Stimulated activated CD8-positive, alpha-beta memory T cell treated with anti-CD3 and anti-CD28 coated beads, Interleukin-12 subunit alpha, Interleukin-12 subunit beta, amount 100 ng/mL, for 4 hours (primary cell): ENCODE data around the gene APOBEC4.

ENCODE experiments used
- DNase-seq: peaks from one replicate; pipeline ENCODE4 v3.0.0-alpha.2; 2020; ENCODE audit warnings: low read depth

APOBEC4 gene

GRCh38 chr1:183674886-183675285, 21.8 kb upstream of the APOBEC4 start:
- no peak for DNase-seq

DNA sequence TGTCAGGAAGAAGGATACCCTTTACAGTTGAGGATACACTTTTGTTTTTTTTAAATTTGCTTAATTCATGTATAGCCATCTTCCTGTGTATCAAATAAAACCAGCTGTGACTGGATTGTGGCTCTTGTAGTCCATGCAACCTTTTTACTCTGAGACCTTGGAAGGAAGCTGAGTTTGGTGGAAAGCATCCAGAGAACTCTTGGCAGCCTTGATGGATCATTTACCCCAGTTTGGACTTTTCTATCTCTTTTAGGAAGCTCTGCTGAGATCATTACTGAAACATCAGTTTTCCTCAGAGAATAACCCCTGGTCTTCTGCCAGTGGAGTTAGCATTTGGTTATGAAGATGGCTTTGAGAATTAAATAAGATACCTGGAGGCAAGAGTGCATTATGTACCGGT, 21.2 kb upstream of the APOBEC4 start:
- DNase-seq: no peak

DNA sequence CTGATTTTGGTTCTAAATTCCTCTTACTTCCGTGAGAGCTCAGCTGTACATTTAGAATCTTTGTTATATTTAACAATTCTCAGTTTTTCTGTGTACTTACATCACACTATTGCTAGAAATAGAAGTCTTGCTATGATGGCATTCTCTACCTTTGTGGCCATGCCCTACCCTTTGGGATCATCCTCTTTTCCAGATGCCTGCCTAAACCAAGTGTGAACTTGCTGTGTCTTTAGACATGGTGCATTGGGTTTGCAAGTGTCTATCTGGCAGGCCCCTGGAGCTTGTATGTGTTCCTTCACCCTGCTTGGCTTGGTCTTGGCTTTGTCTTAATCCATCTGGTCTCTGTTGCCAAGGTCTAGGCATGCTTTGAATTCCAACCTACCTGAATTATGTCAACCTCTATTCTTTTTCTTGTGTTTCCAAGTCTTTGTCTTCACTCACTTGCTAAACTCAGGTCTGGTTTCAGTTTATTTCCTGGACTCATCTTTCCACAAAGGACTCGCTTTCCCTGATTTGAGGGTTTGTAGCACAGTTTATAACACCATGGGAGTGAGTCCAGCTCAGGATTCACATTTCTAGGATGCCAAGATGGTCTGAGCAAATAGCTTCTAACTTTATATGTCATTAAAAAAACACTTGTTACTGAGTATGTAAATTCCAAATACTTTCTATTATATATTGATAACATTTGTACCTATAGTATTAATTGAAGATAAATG, 20.6 kb upstream of the APOBEC4 start:
- DNase-seq: no peak

DNA sequence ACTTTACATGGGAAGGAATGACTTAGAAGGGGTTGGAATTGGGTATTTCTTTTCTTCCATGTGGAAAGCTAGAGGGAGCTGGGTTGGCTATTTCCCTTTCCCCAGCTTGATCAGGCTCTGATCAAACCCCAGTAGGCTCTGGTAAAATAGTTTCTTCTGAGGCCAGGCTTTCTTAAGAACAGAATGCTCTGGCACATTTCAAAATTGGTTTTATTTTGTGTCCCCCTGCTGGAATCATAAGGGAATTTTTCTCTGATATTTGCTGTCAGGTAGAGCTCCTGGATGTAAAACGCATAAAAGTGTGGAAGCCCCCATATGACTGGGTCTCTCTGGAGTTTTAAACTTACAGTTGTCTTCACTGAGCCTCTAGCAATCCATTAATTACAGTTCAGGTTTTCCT, 17.1 kb upstream of the APOBEC4 start:
- no peak for DNase-seq

- no peak for DNase-seq
These were observed 3.2 kb upstream of the APOBEC4 start for GRCh38 chr1:183656355-183656754.

- DNase-seq: peak; percentile 28
These were observed 2.5 kb upstream of the APOBEC4 start for GRCh38 chr1:183655562-183656075.

- no peak for DNase-seq
These were observed 1.6 kb upstream of the APOBEC4 start for GRCh38 chr1:183654706-183655105.

GRCh38 chr1:183653876-183654451, 848 bp upstream of the APOBEC4 start:
- no peak for DNase-seq

DNA sequence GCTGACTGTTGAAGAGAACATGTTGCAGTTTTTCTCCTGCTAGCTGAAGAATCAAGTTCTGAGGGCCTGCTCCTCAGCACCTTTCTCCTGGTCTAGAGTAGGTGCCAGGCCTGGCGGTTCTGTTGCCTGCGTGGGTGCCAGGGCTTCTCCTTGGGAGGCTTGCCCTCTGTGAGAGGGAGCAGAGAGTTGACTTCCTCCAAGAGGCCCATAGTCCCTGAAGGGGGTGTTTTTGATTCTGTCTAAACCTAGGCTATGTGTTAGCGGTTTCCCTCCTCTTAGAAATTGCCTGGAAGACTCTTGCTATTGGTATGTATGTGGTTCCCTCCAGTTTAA, 312 bp upstream of the APOBEC4 start:
- no peak for DNase-seq

DNA sequence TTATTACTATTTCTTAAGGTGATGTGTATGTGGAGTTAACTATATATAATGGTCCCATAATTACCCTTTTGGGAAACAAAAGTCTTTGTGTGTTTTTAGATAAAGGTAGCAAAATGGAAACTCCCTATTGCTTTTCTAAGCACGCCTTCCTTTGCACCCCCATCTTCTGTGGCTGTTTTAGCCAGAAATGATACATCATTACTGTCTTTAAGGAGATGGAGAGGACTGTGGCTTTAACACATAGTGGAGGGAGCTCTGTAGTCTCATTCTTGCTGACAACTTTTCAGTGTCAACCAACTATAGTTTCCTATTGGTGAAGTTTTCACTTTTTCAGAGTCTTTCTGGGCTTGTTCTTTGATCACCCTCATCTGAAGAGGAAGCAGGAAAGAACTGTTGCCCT, 1.0 kb downstream of the APOBEC4 start:
- DNase-seq: no peak

- DNase-seq: no peak
These were observed 1.5 kb downstream of the APOBEC4 start for GRCh38 chr1:183651612-183652011.

DNA sequence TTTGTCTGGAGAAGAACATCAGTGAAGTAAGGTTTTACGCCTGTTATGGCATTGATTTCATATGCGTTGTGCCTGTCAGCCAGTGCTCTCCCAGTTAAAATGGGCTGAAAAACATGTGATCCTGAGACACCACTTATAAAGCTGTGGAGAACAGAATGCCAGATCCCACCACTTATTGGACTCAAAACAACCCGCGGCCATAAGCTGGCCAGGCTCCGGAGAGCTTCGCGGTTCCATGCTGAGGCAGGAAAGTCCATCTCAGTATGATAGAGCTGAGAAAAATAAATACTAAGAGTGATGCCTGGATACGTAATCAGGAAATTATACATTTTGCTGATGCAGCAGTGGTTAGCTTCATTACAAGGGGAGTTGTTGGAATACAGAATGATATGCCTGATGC, 5.1 kb downstream of the APOBEC4 start:
- DNase-seq: no peak

DNA sequence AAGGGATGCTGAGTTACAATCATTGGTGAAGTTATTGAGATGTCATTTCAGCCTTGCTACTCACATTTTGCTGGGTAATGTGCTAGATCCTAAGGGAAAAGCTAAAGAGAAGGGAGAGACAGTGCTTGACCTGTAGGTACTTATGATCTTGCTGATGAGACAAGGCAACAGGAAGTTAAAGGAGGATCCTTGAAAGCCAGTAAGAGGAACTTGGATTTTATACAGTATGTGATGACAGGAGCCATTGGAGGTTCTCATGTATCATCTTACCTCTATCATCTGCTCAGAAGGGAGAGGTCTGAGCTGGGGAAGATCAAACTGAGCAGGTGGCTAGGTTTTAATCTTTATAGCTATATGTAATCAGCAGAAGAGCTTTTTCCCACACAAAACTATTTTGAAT, 6.3 kb downstream of the APOBEC4 start:
- no peak for DNase-seq

DNA sequence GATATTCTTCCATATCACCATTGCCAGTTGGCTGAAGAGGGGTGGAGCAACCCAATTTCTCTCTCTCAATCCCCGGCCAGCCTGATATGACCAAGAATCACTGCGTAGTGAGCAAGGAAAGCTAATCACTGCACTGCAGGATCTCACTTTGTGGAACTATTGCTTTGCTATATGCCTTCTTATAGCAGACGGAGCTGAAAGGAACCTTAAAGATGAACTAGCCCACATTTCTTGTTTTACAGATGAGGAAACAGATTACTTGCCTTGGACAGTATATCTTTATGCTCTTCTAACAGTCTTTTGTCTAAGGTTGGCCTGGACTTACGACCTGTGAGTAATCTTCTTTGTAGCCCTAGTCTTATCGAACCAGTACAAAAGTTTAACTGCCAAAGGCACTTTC, 7.6 kb downstream of the APOBEC4 start:
- no peak for DNase-seq

GRCh38 chr1:183642166-183642565, 10.9 kb downstream of the APOBEC4 start:
- DNase-seq: no peak

- no peak for DNase-seq
These were observed 12.9 kb downstream of the APOBEC4 start for GRCh38 chr1:183640193-183640592.

DNA sequence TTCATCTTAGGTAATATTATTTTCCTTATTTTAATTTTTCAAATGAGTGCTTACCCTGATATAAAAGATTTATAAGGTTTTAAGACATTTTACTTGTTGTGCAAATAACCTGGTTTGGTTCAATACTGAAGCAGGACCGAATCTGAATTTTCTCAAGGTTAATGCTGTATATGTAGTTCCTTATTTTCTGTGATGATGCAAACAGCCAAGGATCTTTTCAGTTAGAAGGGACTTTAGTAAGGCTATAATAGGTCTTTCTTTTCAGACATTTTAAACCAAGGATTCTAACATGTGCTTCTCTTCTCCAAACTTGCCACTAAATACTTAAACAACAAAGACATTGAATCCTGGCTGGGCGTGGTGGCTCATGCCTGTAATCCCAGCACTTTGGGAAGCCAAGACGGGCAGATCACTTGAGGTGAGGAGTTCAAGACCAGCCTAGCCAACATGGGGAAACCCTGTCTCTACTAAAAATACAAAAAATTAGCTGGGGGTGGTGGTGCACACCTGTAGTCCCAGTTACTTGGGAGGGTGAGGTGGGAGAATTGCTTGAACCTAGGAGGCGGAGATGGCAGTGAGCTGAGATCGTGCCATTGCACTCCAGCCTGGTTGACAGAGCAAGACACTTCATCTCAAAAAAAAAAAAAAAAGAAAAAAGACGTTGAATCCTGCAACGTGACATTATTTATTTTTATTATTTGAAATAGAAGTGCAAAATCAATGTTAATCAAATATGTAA, 14.3 kb downstream of the APOBEC4 start:
- DNase-seq: no peak

DNA sequence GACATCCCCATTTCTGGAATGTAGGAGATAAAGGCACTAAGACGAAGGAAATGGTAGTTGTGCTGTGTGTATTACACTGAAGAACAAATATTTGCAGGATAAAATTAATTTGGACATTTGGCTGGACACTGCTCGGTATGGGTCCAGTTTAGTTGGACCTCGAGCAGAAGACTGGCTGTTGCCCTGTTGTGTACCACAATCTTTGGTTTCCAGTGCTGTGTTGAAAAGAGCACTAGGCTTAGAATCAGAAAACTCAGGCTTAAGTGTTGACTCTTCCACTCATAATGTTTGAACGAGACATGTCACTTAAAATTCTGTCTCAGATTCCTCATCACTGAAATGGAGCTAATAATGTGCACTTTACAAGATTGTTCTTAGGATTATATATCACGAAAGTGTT, 16.3 kb downstream of the APOBEC4 start:
- DNase-seq: no peak

DNA sequence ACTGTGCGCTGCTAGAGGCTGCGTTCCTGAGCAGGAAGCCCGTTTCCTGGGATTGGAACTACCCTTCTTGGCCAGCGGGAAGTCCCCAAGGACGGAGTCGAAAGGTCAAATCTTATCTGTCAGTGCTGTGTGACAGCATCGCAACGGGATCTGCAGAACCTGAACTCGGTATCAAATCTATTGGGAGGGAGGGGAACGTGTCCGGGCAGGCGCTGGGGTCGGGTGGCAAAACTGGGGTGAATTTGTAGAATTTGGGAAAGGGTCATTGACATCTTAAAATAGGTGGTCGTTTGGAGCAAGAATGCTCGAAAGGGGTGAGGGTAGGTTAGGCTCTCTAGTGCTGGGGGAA, 16.8 kb downstream of the APOBEC4 start:
- no peak for DNase-seq

GRCh38 chr1:183635606-183636333, 17.3 kb downstream of the APOBEC4 start, which contains the start of gene ARPC5:
TSS of gene ARPC5 (minus strand) at chr1:183635783. CDS start at chr1:183635659, 124 bp downstream.
- peak; percentile 95 for DNase-seq

DNA sequence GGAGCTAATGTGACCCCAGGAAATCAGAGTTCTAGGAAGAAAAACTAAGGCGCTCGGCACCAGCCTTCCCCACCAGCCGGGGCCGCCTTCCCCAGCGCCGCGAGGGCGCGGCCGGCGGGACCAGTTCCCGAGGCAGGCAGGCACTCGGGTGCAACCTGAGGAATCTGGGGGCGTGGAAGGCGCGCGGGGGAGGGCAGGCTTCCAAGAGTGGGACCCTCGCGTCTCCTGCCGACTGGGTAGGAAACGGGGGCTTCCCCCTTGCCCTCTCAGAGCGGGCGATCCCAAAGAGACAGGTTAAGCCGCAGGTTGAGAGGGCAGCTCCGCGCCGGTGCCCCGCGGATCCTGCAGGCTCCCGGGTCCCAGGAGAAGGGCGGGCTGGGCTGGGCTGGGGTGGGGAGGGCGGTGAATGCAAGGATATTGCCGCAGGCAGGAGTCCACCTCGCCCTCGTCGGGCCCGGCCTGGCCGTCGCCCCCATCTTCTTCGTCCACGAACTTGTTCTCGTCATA, 18.0 kb downstream of the APOBEC4 start:
- peak; percentile 9 for DNase-seq

GRCh38 chr1:183634429-183635065, 18.6 kb downstream of the APOBEC4 start:
- no peak for DNase-seq
